ENCODE data around the gene SLIT1.

SLIT1 gene

DNA sequence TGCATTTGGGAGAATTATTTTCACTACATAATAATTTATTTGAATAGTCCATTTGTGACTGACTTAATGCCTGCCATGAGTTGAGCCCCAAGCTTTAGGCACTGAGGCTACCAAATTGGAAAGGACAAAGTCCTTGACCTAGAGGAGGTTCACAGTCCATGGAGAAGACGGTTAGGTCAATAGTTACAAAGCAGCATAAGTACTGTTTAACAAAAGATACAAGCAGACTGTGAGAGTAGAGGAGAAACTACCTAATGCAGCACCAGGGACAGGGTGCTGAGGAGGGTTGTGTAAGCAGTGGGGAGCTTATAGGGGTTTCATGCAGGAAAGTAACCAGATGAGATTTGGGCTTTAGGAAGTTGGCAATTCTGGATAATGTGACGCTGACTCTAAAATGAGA is 214.4 kb downstream of the SLIT1 start:
- no peak for DNase-seq (ENCODE audit: low spot score)

DNA sequence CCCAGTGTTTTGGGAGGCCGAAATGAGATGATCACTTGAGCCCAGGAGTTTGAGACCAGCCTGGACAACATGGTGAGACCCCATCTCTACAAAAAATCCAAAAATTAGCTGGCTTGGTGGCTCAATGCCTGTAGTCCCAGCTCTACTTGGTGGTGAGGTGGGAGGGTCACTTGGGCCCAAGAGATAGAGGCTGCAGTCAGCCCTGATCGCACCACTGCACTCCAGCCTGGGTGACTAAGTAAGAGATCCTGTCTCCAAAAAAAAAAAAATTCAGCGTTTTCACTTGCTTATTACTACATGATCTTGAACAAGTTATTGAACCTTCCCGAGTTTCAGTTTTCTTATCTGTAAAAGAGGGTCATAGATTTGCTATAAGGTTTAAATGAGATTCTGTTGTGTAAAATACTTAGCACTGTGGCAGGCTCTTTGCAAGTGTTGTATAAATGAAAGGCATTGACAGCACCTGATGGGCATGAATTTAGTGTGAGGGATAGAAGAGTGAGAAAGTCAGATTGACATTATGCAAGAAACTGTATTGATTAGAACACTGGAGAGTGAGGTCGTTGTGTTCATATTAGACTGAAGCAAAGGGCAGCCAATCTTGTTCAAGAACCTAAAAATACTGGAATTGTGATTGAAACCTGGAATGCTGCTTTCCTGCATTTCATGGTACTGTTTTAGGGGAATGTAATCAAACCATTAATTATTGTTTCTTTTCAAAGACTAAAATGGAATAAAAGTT is 216.9 kb downstream of the SLIT1 start:
- DNase-seq (ENCODE audit: low spot score), result no peak

DNA sequence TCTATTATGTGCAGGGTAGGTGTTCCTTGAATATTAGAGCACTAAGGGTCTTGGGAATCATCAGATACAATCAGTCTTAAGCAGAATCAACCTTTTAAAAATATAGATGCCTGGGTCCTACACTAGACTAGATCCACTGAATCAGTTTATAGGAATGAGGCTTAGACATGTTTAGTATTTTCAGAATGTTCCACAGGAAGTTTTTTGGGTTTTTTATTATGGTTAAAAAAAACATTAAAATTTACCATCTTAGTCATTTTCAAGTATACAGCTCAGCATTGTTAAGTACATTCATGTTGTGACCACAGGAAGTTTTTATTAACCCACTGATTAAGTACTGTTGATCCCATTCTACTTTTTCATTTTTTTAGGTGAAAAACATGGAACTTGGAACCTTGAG is 217.9 kb downstream of the SLIT1 start:
- DNase-seq (ENCODE audit: low spot score), result no peak

DNA sequence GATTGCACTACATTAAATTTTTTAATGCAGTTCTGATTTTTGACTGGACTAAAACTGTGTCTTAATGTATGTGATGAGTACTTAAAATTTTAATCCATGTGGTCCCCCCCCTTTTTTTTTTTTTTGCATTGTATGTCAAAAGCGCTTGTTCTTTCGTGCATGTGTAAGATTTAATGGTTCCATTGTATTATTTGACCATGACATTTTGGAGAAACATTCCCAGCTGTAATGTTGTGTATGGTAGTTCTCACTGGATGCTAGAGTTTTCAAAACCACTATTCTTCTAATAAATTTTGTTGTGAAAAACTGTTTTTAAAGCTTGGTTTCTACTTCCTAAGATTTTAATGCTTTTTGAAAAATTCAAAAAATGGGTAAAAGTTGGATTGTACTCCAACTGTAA is 221.6 kb downstream of the SLIT1 start:
- DNase-seq (ENCODE audit: low spot score), result no peak

DNA sequence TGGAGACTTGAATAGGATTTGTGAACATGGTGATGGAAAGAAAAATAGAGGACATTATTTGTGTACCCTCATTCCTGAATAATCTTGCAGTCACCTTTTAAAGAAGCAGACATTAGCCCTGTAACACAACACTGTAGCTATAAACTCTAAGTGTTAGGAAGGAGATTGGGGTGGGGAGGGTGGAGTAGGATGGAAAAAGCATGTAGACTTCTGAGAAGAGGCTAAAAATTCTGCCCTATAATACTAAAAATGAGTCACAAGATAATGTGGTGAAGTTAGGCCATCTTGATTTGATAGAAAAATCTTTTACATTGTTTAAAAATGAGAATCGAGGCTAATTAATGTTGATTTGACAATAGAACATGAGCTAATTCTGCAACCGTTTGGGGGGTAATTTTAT is 224.9 kb downstream of the SLIT1 start:
- no peak for DNase-seq (ENCODE audit: low spot score)

DNA sequence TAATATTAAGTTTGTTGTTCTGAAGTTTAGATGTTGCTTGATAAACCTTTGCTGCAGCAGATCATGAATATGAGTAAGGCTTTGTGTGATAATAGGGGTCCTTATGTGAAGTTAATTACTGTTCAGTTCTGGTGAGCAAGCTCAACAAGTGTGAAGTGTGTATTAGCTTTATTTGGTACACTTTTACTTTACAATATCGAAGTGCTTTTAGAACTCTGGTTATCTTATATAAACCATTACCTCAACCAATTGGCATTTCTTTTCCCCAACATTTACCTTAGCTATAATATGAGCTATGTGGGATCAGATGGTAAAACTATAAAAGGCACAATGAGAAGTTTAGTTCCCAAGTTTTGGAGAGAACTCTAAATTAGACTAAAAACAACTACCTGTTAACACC is 226.0 kb downstream of the SLIT1 start:
- DNase-seq (ENCODE audit: low spot score), result no peak

DNA sequence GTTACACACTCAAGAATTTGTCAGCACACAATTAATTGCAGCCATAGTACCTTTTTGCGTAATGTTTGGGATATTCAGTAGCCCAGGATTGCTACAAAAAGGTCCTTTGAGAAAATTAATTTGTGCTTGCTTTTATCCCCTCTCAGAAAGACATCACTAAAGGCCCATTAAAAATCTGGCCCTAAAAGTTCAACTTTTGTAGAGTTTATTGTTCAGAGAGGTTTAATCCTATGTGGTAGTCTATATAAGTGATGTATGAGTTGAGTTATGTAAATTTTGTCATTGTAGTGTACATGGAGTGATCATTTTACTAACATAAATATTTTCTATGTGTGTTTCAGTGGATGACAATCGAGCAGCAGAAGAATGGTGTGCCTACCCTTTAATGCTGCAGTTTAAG is 227.7 kb downstream of the SLIT1 start:
- DNase-seq (ENCODE audit: low spot score), result no peak

DNA sequence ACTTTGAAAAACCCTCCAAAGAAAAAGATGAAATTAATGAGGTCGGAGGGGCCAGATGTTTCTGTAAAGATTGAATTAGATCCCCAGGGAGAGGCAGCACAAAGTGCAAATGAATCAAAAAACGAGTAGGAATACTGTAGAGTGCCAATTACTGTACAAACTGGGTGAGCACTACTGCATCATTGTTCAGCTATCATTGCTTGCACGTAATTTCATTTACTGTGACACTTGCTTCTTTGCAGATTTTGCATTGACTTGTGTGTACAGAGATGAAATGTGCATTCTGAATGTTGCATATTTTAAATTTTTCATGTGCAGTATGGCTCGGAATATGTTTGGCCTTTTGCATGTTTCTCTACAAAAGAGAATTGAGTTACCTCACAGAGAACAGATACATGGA is 230.0 kb downstream of the SLIT1 start:
- DNase-seq (ENCODE audit: low spot score), result no peak

DNA sequence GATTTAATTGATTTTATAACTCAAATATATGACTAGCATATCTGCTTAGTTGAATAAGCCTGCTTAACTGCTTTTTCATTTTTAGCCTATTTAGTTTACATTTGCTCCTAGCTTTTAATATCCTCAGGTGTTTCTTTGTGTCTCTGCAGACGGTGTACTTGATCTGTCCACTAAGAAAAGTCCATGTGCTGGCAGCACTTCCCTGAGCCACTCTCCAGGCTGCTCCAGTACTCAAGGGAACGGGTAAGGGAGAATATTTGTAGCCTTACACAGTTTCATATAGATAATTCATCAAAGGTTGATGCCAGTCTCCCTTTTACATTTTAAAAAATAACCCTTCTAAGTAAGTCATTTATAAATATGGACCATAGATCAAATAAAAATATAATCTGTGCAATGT is 233.8 kb downstream of the SLIT1 start:
- no peak for DNase-seq (ENCODE audit: low spot score)

DNA sequence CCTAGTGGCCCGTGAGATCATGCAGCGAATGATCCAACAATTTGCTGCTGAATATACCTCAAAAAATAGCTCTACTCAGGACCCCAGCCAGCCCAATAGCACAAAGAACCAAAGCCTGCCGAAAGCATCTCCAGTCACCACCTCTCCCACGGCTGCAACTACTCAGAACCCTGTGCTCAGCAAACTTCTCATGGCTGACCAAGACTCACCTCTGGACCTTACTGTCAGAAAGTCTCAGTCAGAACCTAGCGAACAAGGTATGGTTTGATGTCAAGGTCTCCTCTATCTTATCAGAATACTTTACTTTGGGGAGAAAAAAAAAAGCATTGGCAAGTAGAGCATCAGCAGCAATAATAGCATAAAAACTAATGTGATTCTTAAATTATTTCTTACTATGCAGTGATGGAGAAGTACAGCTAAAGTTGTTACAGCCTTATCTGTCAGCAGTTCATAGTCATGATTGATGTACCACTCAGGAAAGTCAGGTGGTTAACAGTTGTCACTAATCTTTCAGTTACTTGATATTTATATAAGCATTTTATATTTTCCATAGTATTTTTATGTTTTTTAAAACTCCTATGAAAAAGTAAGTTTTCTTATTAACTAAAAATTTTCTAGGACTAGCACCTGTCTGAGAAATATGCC is 236.6 kb downstream of the SLIT1 start:
- DNase-seq (ENCODE audit: low spot score), result no peak
